Peyer's patch (tissue), 4 donors: ENCODE measurements around the gene UROC1. TPM values are rescaled to one million over a fixed set of nuclear protein-coding genes. Genes with fewer than 3 reads are reported as not detected.

Experiments
- DNase-seq, 3 donors: peaks; one replicate each; pipeline ENCODE4 v3.0.0-alpha.2; 2017 to 2019
- H3K27ac ChIP-seq, 4 donors: fragments of 200-600 bp; sonication (generic); one replicate each; pipeline ENCODE4 v1.5.1; 2016 to 2019
- H3K27me3 ChIP-seq, 2 donors: fragments of 200-600 bp; sonication (generic); one replicate each; pipeline ENCODE4 v1.5.1; 2019
- H3K36me3 ChIP-seq, 3 donors: fragments of 200-600 bp; sonication (generic); one replicate each; pipeline ENCODE4 v1.5.1; 2016 to 2019
- H3K4me1 ChIP-seq, 4 donors: fragments of 200-600 bp; sonication (generic); one replicate each; pipeline ENCODE4 v1.5.1; 2016 to 2019
- H3K4me3 ChIP-seq, 4 donors: fragments of 200-600 bp; sonication (generic); 1 replicate in 3 of 4; 2 replicates in 1 of 4; pipeline ENCODE4 v1.5.1; 2016 to 2019; ENCODE audit warnings: mild to moderate bottlenecking in 1 of 4
- H3K9me3 ChIP-seq, 4 donors: fragments of 200-600 bp; sonication (generic); one replicate each; pipeline ENCODE4 v1.5.1; 2016 to 2019; ENCODE audit warnings: mild to moderate bottlenecking in 1 of 4
- CTCF ChIP-seq, 6 experiments: fragments of 450-650 bp in 4 of 6; fragments of 200-600 bp in 2 of 6; sonication (generic) in 1 of 6; IDR thresholded peaks; one replicate each; pipeline ENCODE4 v1.5.1; 2017 to 2019; ENCODE audit warnings: antibody characterized with exemption in 6 of 6, mild to moderate bottlenecking in 3 of 6, moderate library complexity in 1 of 6
- POLR2A ChIP-seq, 2 donors: fragments of 450-650 bp; IDR thresholded peaks; one replicate each; pipeline ENCODE4 v1.5.1; 2017; ENCODE audit warnings: antibody characterized with exemption in 2 of 2, mild to moderate bottlenecking in 2 of 2, moderate library complexity in 2 of 2
- small RNA-seq, 2 donors: library from RNA; depleted of rRNA; stranded (forward); fragments of <200 nt; gene quantifications; one replicate each; pipeline ENCODE3, GENCODE V24; 2016
- total RNA-seq, 4 donors: library from RNA; depleted of rRNA; stranded (reverse); fragments of >200 nt; gene quantifications; one replicate each; pipeline ENCODE4 v1.1.0, GENCODE V29; 2016

Gene UROC1
- total RNA-seq, 4 donors from 2014 or later = not detected

GRCh38 chr3:126433496-126434263 lies 83.9 kb downstream of the UROC1 start:
- H3K36me3 ChIP-seq = peaks cover 0 to 27% (median 0%) of the 10 kb centered on the region in 3 donors
- no peak overlapping the region for H3K4me3 ChIP-seq
- H3K27ac ChIP-seq = no peak overlapping the region
- no peaks in the 10 kb centered on the region for H3K27me3 ChIP-seq
- DNase-seq = peak in 2 of 3 donors; percentile 38
- no peaks in the 10 kb centered on the region for H3K4me1 ChIP-seq
- no peak for TF ChIP-seq POLR2A (IDR thresholded peaks at IDR 0.05)
- TF ChIP-seq CTCF (IDR thresholded peaks at IDR 0.05) = no peak
- H3K9me3 ChIP-seq = no peaks in the 10 kb centered on the region

DNA sequence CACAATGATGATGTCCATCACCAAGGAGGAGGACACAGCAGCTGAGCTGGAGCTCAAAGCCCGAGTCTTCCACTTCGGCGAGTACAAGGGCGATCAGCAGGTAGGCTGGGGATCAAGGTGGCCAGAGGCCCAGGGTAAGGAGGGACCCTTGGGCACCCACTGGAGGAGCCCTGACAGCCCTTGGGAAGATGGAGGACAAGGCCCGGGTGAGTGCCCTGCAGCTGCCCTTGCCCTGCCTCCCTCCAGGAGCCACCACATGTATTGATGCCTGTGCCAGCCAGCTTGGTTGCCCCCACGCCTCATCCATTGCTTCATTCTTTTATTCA lies 84.5 kb downstream of the UROC1 start:
- Histone ChIP-seq H3K27ac (no peak overlapping the region), H3K36me3 (peaks cover 0 to 21% (median 0%) of the 10 kb centered on the region in 3 donors), H3K4me1 (no peaks in the 10 kb centered on the region), H3K27me3 (no peaks in the 10 kb centered on the region), H3K9me3 (no peaks in the 10 kb centered on the region), H3K4me3 (no peak overlapping the region)
- DNase-seq = peak in 2 of 3 donors; percentile 34 to 36
- no peak for TF ChIP-seq CTCF (IDR thresholded peaks at IDR 0.05)
- TF ChIP-seq POLR2A (IDR thresholded peaks at IDR 0.05) = no peak

DNA sequence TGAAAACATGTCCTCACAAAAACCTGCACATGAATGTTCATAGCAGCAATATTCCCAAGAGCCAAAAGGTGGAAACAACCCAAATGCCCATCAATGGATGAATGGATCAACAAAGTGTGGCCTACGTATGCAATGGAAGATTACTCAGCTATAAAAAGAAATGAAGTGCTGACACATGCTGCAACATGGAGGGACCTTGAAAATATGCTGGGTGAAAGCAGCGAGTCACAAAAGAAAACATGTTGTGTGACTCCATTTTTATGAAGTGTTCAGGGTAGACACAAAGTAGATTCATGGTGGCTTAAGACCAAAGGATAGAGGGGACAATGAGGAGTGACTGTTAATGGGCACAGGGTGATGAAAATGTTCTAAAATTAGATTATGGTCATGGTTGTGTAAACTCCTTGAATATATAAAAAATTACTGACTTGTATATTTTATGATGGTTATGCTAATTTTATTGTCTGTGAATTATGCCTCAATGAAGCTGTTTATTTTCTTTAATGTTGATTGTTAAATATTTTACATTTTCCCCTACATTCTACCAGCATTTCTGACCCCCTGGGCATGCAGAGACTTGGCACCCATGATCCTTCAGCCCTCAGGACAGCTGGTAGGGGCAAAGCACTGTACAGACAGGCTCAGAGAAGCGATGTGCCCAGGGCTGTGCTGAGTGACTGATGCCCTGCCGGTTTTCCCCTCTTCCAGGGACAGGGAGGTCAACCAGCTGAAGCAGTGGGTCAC lies 85.0 kb downstream of the UROC1 start:
- no peak for TF ChIP-seq POLR2A (IDR thresholded peaks at IDR 0.05)
- no peak for TF ChIP-seq CTCF (IDR thresholded peaks at IDR 0.05)
- no peak overlapping the region for H3K27ac ChIP-seq
- H3K27me3 ChIP-seq = no peaks in the 10 kb centered on the region
- DNase-seq = no peak
- no peak overlapping the region for H3K4me3 ChIP-seq
- no peaks in the 10 kb centered on the region for H3K4me1 ChIP-seq
- H3K36me3 ChIP-seq = peaks cover 0 to 16% (median 0%) of the 10 kb centered on the region in 3 donors
- no peaks in the 10 kb centered on the region for H3K9me3 ChIP-seq

Small RNAs within 50 kb of the gene (small RNA-seq; reads per million reads assigned to genes)
- 0 to 0.12 reads per million in 2 donors for gene RNA5SP138

Other genes with a start within 250 kb of the UROC1 start
- gene KLF15, start 160.4 kb downstream of the UROC1 start, total RNA-seq = 10 to 100 TPM in 1 of 4 donors, 1 to 10 TPM in 3; 3.3 to 10.9 (median 9.4) TPM
- gene CFAP100, start 122.9 kb downstream of the UROC1 start, total RNA-seq = not detected
- gene ZXDC, start 41.9 kb downstream of the UROC1 start, total RNA-seq = 10 to 100 TPM; 44.1 to 99.8 (median 67.5) TPM
- gene CHST13, start 6.4 kb upstream of the UROC1 start, total RNA-seq = 1 to 10 TPM in 2 of 4 donors, not detected in 2; 2.8 to 2.9 TPM
- gene C3orf22, start 41.2 kb upstream of the UROC1 start, total RNA-seq = not detected
- gene TXNRD3, start 137.4 kb upstream of the UROC1 start, total RNA-seq = 10 to 100 TPM in 1 of 4 donors, 1 to 10 TPM in 3; 1.4 to 11.6 (median 2.8) TPM
- gene CHCHD6, start 186.5 kb upstream of the UROC1 start, total RNA-seq = 10 to 100 TPM in 1 of 4 donors, 1 to 10 TPM in 3; 2.4 to 44.6 (median 5.1) TPM